ENCODE data around the gene GABRG3.

GABRG3 gene

DNA sequence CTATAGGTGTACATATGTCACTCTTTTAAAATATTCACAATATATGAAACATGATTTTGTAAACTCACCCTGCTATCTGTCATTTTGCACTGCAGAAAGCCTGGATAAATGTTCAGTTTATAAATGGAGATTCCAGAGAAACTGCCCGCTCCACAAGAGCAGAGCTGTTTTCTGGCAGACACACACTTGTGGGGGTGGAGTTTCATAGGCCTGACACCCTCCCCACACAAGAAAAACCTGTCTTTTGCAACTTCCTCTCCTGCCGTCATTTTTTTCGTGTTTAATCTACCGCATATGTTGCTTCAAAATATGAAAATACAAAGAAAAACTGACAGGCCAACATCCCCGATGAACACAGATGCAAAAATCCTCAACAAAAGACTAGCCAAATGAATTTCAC, 479.0 kb downstream of the GABRG3 start:
- no peak overlapping the region for H3K27ac ChIP-seq (ENCODE audit: insufficient read depth, low read length, poor library complexity, severe bottlenecking)
- no peaks in the 10 kb centered on the region for H3K36me3 ChIP-seq (ENCODE audit: control insufficient read depth, insufficient read depth, low read length)
- no peaks in the 10 kb centered on the region for H3K4me1 ChIP-seq (ENCODE audit: control insufficient read depth, insufficient read depth, low read length, poor library complexity, severe bottlenecking)
- no peak overlapping the region for H3K4me3 ChIP-seq (ENCODE audit: insufficient read depth, low read depth, low read length, poor library complexity, severe bottlenecking)
- H3K9me3 ChIP-seq (ENCODE audit: control insufficient read depth, low read length) = no peaks in the 10 kb centered on the region
- DNase-seq = no peak
- no peaks in the 10 kb centered on the region for H3K27me3 ChIP-seq (replicated peaks; ENCODE audit: control insufficient read depth, insufficient read depth, low read length, poor library complexity, severe bottlenecking)

GRCh38 chr15:27454281-27455075, 483.5 kb downstream of the GABRG3 start:
- Histone ChIP-seq H3K27ac (ENCODE audit: insufficient read depth, low read length, poor library complexity, severe bottlenecking) (no peak overlapping the region), H3K9me3 (ENCODE audit: control insufficient read depth, low read length) (no peaks in the 10 kb centered on the region), H3K36me3 (ENCODE audit: control insufficient read depth, insufficient read depth, low read length) (no peaks in the 10 kb centered on the region), H3K4me3 (ENCODE audit: insufficient read depth, low read depth, low read length, poor library complexity, severe bottlenecking) (no peak overlapping the region), H3K4me1 (ENCODE audit: control insufficient read depth, insufficient read depth, low read length, poor library complexity, severe bottlenecking) (no peaks in the 10 kb centered on the region), H3K27me3 (replicated peaks; ENCODE audit: control insufficient read depth, insufficient read depth, low read length, poor library complexity, severe bottlenecking) (no peaks in the 10 kb centered on the region)
- no peak for DNase-seq

DNA sequence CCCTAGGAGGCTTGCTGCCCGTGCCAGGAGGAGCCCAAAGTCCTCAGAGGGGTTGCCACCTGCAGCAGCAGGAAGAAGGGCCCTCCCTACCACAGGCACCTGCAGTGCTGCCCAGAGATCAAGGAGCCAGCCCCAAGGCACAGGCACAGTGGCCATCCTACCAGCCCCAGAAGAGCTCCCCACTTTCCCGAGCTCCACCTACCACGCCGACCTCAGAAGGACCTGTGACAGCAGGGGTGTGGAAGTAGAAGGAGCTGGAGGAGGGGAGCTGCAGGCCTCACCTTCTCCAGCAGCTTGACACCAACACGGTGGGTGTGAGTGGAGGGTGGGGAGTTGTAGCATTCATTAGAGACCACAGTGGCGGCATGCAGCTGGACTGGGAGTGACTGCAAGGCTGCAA, 485.8 kb downstream of the GABRG3 start:
- H3K27ac ChIP-seq (ENCODE audit: insufficient read depth, low read length, poor library complexity, severe bottlenecking) = no peak overlapping the region
- H3K4me3 ChIP-seq (ENCODE audit: insufficient read depth, low read depth, low read length, poor library complexity, severe bottlenecking) = no peak overlapping the region
- no peaks in the 10 kb centered on the region for H3K27me3 ChIP-seq (replicated peaks; ENCODE audit: control insufficient read depth, insufficient read depth, low read length, poor library complexity, severe bottlenecking)
- H3K9me3 ChIP-seq (ENCODE audit: control insufficient read depth, low read length) = no peaks in the 10 kb centered on the region
- DNase-seq = no peak
- H3K36me3 ChIP-seq (ENCODE audit: control insufficient read depth, insufficient read depth, low read length) = no peaks in the 10 kb centered on the region
- H3K4me1 ChIP-seq (ENCODE audit: control insufficient read depth, insufficient read depth, low read length, poor library complexity, severe bottlenecking) = no peaks in the 10 kb centered on the region

DNA sequence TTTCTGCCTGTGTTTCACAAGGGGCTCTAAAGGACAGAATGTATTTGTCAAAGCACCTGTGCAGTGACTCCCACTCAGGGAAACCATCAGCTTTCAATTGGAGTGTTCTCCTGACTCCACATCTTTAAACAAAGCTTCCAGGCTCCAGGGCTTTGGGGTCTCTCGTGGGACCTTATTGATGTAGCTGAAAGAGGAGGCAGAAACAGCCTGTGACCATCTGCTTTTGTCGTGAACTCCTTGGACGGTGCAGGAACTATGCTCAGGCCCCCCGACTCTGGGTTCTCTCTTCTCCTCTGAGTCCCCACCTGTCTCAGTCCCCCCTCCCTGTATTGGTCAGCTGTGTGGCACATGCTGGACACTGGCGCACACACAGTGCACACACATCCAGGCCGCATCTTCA, 486.8 kb downstream of the GABRG3 start:
- H3K36me3 ChIP-seq (ENCODE audit: control insufficient read depth, insufficient read depth, low read length) = no peaks in the 10 kb centered on the region
- no peaks in the 10 kb centered on the region for H3K27me3 ChIP-seq (replicated peaks; ENCODE audit: control insufficient read depth, insufficient read depth, low read length, poor library complexity, severe bottlenecking)
- H3K27ac ChIP-seq (ENCODE audit: insufficient read depth, low read length, poor library complexity, severe bottlenecking) = no peak overlapping the region
- H3K9me3 ChIP-seq (ENCODE audit: control insufficient read depth, low read length) = no peaks in the 10 kb centered on the region
- no peak overlapping the region for H3K4me3 ChIP-seq (ENCODE audit: insufficient read depth, low read depth, low read length, poor library complexity, severe bottlenecking)
- H3K4me1 ChIP-seq (ENCODE audit: control insufficient read depth, insufficient read depth, low read length, poor library complexity, severe bottlenecking) = no peaks in the 10 kb centered on the region
- DNase-seq = no peak

GRCh38 chr15:27458345-27459084, 487.5 kb downstream of the GABRG3 start:
- no peak overlapping the region for H3K27ac ChIP-seq (ENCODE audit: insufficient read depth, low read length, poor library complexity, severe bottlenecking)
- no peak overlapping the region for H3K4me3 ChIP-seq (ENCODE audit: insufficient read depth, low read depth, low read length, poor library complexity, severe bottlenecking)
- no peaks in the 10 kb centered on the region for H3K27me3 ChIP-seq (replicated peaks; ENCODE audit: control insufficient read depth, insufficient read depth, low read length, poor library complexity, severe bottlenecking)
- no peak for DNase-seq
- H3K36me3 ChIP-seq (ENCODE audit: control insufficient read depth, insufficient read depth, low read length) = no peaks in the 10 kb centered on the region
- H3K4me1 ChIP-seq (ENCODE audit: control insufficient read depth, insufficient read depth, low read length, poor library complexity, severe bottlenecking) = no peaks in the 10 kb centered on the region
- H3K9me3 ChIP-seq (ENCODE audit: control insufficient read depth, low read length) = no peaks in the 10 kb centered on the region

DNA sequence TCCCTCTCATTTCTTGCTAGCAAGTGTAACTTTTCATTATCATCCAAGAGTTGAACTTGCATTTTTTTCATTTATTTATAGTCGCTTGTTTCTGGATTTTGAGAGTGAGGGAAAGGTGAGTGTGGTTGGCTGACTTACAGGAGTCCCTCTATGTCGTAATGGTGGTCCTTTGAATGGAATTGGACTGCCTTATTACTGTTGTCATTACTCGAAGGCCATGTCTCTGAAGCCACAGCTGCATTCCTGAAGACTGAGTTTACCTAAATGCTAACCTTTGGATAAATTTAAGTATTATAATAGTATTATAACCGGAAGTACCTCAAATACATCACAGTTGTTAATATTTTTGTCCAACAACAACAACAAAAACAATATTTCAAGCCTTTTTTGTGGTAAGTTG, 488.9 kb downstream of the GABRG3 start:
- Histone ChIP-seq H3K4me1 (ENCODE audit: control insufficient read depth, insufficient read depth, low read length, poor library complexity, severe bottlenecking) (no peaks in the 10 kb centered on the region), H3K4me3 (ENCODE audit: insufficient read depth, low read depth, low read length, poor library complexity, severe bottlenecking) (no peak overlapping the region), H3K9me3 (ENCODE audit: control insufficient read depth, low read length) (no peaks in the 10 kb centered on the region), H3K27ac (ENCODE audit: insufficient read depth, low read length, poor library complexity, severe bottlenecking) (no peak overlapping the region), H3K36me3 (ENCODE audit: control insufficient read depth, insufficient read depth, low read length) (no peaks in the 10 kb centered on the region), H3K27me3 (replicated peaks; ENCODE audit: control insufficient read depth, insufficient read depth, low read length, poor library complexity, severe bottlenecking) (no peaks in the 10 kb centered on the region)
- no peak for DNase-seq

DNA sequence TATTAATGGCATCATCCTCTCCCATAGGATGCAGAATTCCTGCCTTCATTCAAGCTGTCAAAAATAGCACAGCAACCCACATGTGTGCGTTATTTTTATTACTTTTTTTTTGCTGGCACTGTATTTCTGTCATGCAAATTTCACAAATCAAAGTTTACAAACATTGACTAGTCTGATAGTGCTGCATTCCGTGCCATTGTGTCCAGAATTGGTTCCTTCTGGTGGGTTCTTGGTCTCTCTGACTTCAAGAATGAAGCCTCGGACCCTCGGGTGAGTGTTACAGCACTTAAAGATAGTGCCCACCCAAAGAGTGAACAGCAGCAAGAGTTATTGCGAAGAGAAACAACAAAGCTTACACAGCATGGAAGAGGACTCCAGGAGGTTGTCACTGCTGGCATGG, 490.2 kb downstream of the GABRG3 start:
- Histone ChIP-seq H3K4me3 (ENCODE audit: insufficient read depth, low read depth, low read length, poor library complexity, severe bottlenecking) (no peak overlapping the region), H3K9me3 (ENCODE audit: control insufficient read depth, low read length) (no peaks in the 10 kb centered on the region), H3K27ac (ENCODE audit: insufficient read depth, low read length, poor library complexity, severe bottlenecking) (no peak overlapping the region), H3K36me3 (ENCODE audit: control insufficient read depth, insufficient read depth, low read length) (no peaks in the 10 kb centered on the region), H3K27me3 (replicated peaks; ENCODE audit: control insufficient read depth, insufficient read depth, low read length, poor library complexity, severe bottlenecking) (no peaks in the 10 kb centered on the region), H3K4me1 (ENCODE audit: control insufficient read depth, insufficient read depth, low read length, poor library complexity, severe bottlenecking) (no peaks in the 10 kb centered on the region)
- no peak for DNase-seq

GRCh38 chr15:27463525-27464088, 492.6 kb downstream of the GABRG3 start:
- Histone ChIP-seq H3K27me3 (replicated peaks; ENCODE audit: control insufficient read depth, insufficient read depth, low read length, poor library complexity, severe bottlenecking) (no peaks in the 10 kb centered on the region), H3K4me1 (ENCODE audit: control insufficient read depth, insufficient read depth, low read length, poor library complexity, severe bottlenecking) (no peaks in the 10 kb centered on the region), H3K9me3 (ENCODE audit: control insufficient read depth, low read length) (no peaks in the 10 kb centered on the region), H3K4me3 (ENCODE audit: insufficient read depth, low read depth, low read length, poor library complexity, severe bottlenecking) (no peak overlapping the region), H3K27ac (ENCODE audit: insufficient read depth, low read length, poor library complexity, severe bottlenecking) (no peak overlapping the region), H3K36me3 (ENCODE audit: control insufficient read depth, insufficient read depth, low read length) (no peaks in the 10 kb centered on the region)
- DNase-seq = no peak

- Histone ChIP-seq H3K4me1 (ENCODE audit: control insufficient read depth, insufficient read depth, low read length, poor library complexity, severe bottlenecking) (no peaks in the 10 kb centered on the region), H3K9me3 (ENCODE audit: control insufficient read depth, low read length) (no peaks in the 10 kb centered on the region), H3K27ac (ENCODE audit: insufficient read depth, low read length, poor library complexity, severe bottlenecking) (no peak overlapping the region), H3K27me3 (replicated peaks; ENCODE audit: control insufficient read depth, insufficient read depth, low read length, poor library complexity, severe bottlenecking) (no peaks in the 10 kb centered on the region), H3K36me3 (ENCODE audit: control insufficient read depth, insufficient read depth, low read length) (no peaks in the 10 kb centered on the region), H3K4me3 (ENCODE audit: insufficient read depth, low read depth, low read length, poor library complexity, severe bottlenecking) (no peak overlapping the region)
- no peak for DNase-seq
Measured at GRCh38 chr15:27464941-27465612, 494.1 kb downstream of the GABRG3 start.

- Histone ChIP-seq H3K27ac (ENCODE audit: insufficient read depth, low read length, poor library complexity, severe bottlenecking) (no peak overlapping the region), H3K27me3 (replicated peaks; ENCODE audit: control insufficient read depth, insufficient read depth, low read length, poor library complexity, severe bottlenecking) (no peaks in the 10 kb centered on the region), H3K4me3 (ENCODE audit: insufficient read depth, low read depth, low read length, poor library complexity, severe bottlenecking) (no peak overlapping the region), H3K9me3 (ENCODE audit: control insufficient read depth, low read length) (no peaks in the 10 kb centered on the region), H3K4me1 (ENCODE audit: control insufficient read depth, insufficient read depth, low read length, poor library complexity, severe bottlenecking) (no peaks in the 10 kb centered on the region), H3K36me3 (ENCODE audit: control insufficient read depth, insufficient read depth, low read length) (no peaks in the 10 kb centered on the region)
- DNase-seq = no peak
Measured at GRCh38 chr15:27466758-27467157, 495.8 kb downstream of the GABRG3 start.
